Measurements from ENCODE around the gene N4BP2L2.

N4BP2L2 gene

DNA sequence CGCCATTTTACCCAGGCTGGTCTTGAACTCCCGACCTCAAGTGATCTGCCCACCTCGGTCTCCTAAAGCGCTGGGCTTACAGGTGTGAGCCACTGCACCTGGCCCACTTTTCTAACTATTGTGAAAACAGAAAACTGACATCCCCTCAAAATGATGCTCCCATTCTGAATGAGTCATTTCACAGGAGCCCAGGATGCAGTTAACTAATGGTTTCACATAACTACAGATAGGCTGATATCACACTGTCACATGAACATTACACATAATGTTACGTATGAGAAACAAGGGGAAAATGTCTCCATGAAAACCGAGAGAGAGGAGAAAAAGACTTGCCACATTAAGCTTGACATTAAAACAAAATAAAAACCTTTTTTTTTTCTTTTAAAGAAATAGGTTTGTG, 37.5 kb downstream of the N4BP2L2 start:
- ChIA-PET CTCF (interaction anchor here (1.0 kb wide), 1 partner anchor 21 kb away, joined by 4 read pairs; no protein-coding TSS in a partner anchor), POLR2A (no interaction called here)
- no peak overlapping the region for H3K4me3 ChIP-seq (ENCODE audit: low read depth, low read length)
- TF ChIP-seq, protein P1, sequence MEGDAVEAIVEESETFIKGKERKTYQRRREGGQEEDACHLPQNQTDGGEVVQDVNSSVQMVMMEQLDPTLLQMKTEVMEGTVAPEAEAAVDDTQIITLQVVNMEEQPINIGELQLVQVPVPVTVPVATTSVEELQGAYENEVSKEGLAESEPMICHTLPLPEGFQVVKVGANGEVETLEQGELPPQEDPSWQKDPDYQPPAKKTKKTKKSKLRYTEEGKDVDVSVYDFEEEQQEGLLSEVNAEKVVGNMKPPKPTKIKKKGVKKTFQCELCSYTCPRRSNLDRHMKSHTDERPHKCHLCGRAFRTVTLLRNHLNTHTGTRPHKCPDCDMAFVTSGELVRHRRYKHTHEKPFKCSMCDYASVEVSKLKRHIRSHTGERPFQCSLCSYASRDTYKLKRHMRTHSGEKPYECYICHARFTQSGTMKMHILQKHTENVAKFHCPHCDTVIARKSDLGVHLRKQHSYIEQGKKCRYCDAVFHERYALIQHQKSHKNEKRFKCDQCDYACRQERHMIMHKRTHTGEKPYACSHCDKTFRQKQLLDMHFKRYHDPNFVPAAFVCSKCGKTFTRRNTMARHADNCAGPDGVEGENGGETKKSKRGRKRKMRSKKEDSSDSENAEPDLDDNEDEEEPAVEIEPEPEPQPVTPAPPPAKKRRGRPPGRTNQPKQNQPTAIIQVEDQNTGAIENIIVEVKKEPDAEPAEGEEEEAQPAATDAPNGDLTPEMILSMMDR (IDR thresholded peaks at IDR 0.05; ENCODE audit: insufficient read depth, low read length, missing control alignments): no peak
- no peak for DNase-seq (ENCODE audit: low read depth, low spot score)

DNA sequence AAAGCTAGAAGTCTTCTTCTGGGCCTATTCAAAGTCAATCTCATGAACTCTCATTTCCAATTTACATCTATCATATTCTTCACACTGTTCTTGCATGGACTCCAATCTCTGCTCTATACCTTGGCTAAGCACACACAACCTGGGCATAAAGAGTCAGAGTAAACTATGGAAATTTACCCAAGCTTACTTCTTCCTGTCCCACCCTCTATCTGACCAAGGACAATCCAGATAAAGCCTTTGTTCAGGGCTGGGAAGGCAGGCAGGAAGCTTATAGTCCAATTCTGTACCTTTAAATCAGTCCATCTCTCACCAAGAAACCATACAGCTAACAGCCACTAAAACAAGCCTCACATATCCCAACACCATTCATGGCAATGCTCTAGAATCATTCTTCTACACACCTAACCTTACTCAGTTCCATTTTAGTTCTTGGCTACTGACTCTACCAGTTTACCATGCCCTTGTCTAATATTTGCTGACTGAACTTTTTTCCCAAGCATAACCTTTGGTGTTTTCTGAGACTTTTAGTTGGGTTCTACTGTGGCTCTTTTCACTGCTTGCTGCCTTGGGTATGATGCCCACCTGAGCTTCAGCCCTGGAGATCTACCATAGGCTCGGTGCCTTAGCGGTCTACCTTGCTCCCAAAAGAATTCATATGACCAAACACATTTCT, 38.9 kb downstream of the N4BP2L2 start:
- POLR2A ChIA-PET: no interaction called here
- no peak overlapping the region for H3K4me3 ChIP-seq (ENCODE audit: low read depth, low read length)
- CTCF ChIA-PET: interaction anchor here (0.6 to 1.0 kb wide), 3 partner anchors 10 to 20 kb away, joined by 3 to 6 read pairs (median 4); no protein-coding TSS in a partner anchor
- TF ChIP-seq, protein P1 (IDR thresholded peaks at IDR 0.05; ENCODE audit: insufficient read depth, low read length, missing control alignments): no peak
- DNase-seq (ENCODE audit: low read depth, low spot score): no peak

DNA sequence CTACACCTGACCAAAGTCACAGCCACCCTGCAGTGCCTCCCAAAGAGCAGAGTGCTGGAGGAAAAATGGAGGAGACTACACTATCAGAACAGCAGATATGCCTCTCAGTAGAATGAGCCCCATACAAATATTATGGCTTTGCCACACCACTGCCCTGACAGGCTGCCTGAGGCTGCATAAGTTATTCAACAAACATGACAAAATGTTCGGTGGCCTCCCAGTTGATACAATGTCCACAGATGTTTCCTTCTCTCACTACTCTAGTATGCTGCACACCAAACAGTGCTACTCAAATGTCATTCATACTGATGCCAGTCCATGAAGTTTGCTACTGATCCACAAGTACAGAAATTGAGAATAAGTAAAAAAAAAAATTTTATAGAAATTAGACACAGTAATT, 41.0 kb downstream of the N4BP2L2 start:
- TF ChIP-seq, protein P1 (IDR thresholded peaks at IDR 0.05; ENCODE audit: insufficient read depth, low read length, missing control alignments): no peak

DNA sequence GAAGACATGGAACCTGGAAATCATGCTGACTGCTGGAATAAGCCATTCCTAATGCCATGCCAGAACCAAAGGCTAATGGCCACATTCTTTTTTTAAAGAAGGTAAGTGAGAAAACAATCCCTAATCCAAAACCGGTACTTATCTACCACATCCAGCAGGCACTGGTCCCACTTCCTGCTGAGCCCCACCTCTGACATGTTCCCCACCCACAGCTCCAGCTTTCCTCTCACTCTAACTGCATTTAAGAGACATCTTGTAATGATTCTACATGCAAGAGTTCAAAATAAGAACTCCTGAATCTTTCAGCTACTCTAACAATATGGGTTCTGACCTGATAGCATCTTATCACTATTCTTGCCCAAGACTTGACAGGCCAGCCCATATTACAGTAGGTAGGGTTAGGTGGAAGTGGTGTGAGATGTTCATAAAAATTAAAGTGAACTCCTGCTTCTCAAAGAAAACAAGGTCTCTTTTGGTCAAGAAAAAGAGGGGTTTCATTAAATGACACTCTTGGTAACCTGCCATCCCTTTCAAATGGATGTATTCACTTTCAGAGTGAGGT, 41.9 kb downstream of the N4BP2L2 start:
- CTCF ChIA-PET: no interaction called here
- TF ChIP-seq, protein P1 (IDR thresholded peaks at IDR 0.05; ENCODE audit: insufficient read depth, low read length, missing control alignments): no peak
- POLR2A ChIA-PET: no interaction called here
- DNase-seq (ENCODE audit: low read depth, low spot score): no peak
- H3K4me3 ChIP-seq (ENCODE audit: low read depth, low read length): no peak overlapping the region

More for the DNA sequence above, 41.0 kb downstream of the N4BP2L2 start:
- POLR2A ChIA-PET: no interaction called here
- CTCF ChIA-PET: interaction anchor here (1.4 kb wide), 1 partner anchor 11 kb away, joined by 3 read pairs; no protein-coding TSS in a partner anchor
- no peak for DNase-seq (ENCODE audit: low read depth, low spot score)
- H3K4me3 ChIP-seq (ENCODE audit: low read depth, low read length): no peak overlapping the region

DNA sequence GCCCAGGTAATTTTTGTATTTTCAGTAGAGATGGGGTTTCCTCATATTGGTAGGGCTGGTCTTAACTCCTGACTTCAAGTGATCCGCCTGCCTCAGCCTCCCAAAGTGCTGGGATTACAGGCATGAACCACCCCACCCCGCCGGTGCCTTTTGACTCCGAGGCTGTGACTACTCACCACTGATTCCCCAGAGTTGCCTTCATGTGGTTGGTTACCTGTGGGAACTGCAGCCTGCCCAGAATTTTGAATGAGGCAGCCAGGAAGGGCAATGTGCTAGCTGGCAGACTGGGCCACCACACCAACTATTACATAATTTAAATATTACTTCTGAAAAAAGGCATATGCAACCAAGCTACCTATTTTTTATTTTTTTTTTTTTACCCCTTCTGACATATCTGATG, 42.8 kb downstream of the N4BP2L2 start:
- H3K4me3 ChIP-seq (ENCODE audit: low read depth, low read length): no peak overlapping the region
- TF ChIP-seq, protein P1 (IDR thresholded peaks at IDR 0.05; ENCODE audit: insufficient read depth, low read length, missing control alignments): no peak
- ChIA-PET POLR2A (no interaction called here), CTCF (no interaction called here)
- DNase-seq (ENCODE audit: low read depth, low spot score): no peak

DNA sequence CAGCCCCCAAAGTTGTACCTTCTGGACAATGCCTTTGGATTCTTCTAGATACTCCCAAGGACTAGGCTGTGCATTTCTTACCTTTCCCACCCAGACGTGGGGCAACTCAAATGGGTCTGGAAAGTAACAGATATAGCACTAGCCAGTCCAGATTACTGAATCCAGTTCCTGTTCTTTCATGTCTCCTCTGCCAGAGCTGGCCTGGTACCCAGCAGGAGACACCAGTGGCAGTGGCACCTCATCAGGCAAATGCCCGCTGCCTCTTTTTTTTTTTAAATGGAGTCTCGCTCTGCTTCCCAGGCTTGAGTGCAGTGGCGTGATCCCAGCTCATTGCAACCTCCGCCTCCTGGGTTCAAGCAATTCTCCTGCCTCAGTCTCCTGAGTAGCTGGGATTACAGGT, 43.2 kb downstream of the N4BP2L2 start:
- POLR2A ChIA-PET: no interaction called here
- TF ChIP-seq, protein P1 (IDR thresholded peaks at IDR 0.05; ENCODE audit: insufficient read depth, low read length, missing control alignments): no peak
- no peak overlapping the region for H3K4me3 ChIP-seq (ENCODE audit: low read depth, low read length)
- DNase-seq (ENCODE audit: low read depth, low spot score): no peak
- CTCF ChIA-PET: no interaction called here

Measured in AG04449 (cell line).